IPS DF 6.9 (cell line): ENCODE results near the gene PDE2A.

Source experiments
- DNase-seq: peaks from one replicate; pipeline ENCODE4 v3.0.0-alpha.2; 2013; ENCODE audit warnings: low read depth, low spot score
- H3K27ac ChIP-seq: one replicate; pipeline ENCODE4 v1.5.1; 2013; ENCODE audit warnings: low read length, control low read depth
- H3K27me3 ChIP-seq: 2 replicates; pipeline ENCODE4 v1.6.1; 2013; ENCODE audit warnings: mild to moderate bottlenecking, low read length; ENCODE audit not compliant: control insufficient read depth, insufficient read depth
- H3K36me3 ChIP-seq: 2 replicates; pipeline ENCODE4 v1.6.1; 2013; ENCODE audit warnings: low read length; ENCODE audit not compliant: control insufficient read depth, insufficient read depth
- H3K4me1 ChIP-seq: 2 replicates; pipeline ENCODE4 v1.6.1; 2013; ENCODE audit warnings: low read length; ENCODE audit not compliant: control insufficient read depth, insufficient read depth
- H3K4me3 ChIP-seq: 2 replicates; pipeline ENCODE4 v1.5.1; 2013; ENCODE audit warnings: mild to moderate bottlenecking, low read length
- H3K9me3 ChIP-seq: 2 replicates; pipeline ENCODE4 v1.6.1; 2013; ENCODE audit warnings: low read length, inconsistent platforms; ENCODE audit not compliant: control insufficient read depth, insufficient read depth
- WGBS: extraction: QIAGEN DNeasy Blood & Tissue Kit; methylation state at CpG from one replicate; pipeline ENCODE4 v1.1.7; 2013; ENCODE audit warnings: mixed read lengths, missing lambda C conversion rate; ENCODE audit not compliant: insufficient read length, insufficient coverage; 5-methylcytosine and 5-hydroxymethylcytosine counted together

The PDE2A gene

GRCh38 chr11:72615329-72615728 is 58.9 kb downstream of the PDE2A start:
- H3K36me3 ChIP-seq: no peaks in the 10 kb centered on the region
- no peak overlapping the region for H3K27ac ChIP-seq
- H3K4me1 ChIP-seq: no peaks in the 10 kb centered on the region
- DNase-seq: no peak
- H3K4me3 ChIP-seq: no peak overlapping the region
- WGBS: no CpG with 5 or more reads among the region's 3 CpGs
- H3K9me3 ChIP-seq: no peaks in the 10 kb centered on the region
- no peaks in the 10 kb centered on the region for H3K27me3 ChIP-seq

- no peak overlapping the region for H3K4me3 ChIP-seq
- H3K36me3 ChIP-seq: no peaks in the 10 kb centered on the region
- H3K27me3 ChIP-seq: no peaks in the 10 kb centered on the region
- H3K27ac ChIP-seq: no peak overlapping the region
- DNase-seq: no peak
- H3K4me1 ChIP-seq: no peaks in the 10 kb centered on the region
- WGBS: no CpG with 5 or more reads among the region's 6 CpGs
- no peaks in the 10 kb centered on the region for H3K9me3 ChIP-seq
These were observed 59.8 kb downstream of the PDE2A start for GRCh38 chr11:72614381-72614780.

- DNase-seq: no peak
- Histone ChIP-seq H3K36me3 (no peaks in the 10 kb centered on the region), H3K9me3 (no peaks in the 10 kb centered on the region), H3K4me3 (no peak overlapping the region), H3K4me1 (no peaks in the 10 kb centered on the region), H3K27ac (no peak overlapping the region), H3K27me3 (no peaks in the 10 kb centered on the region)
- WGBS: no CpG with 5 or more reads among the region's 7 CpGs
These were observed 60.2 kb downstream of the PDE2A start for GRCh38 chr11:72613977-72614376.

- Histone ChIP-seq H3K27me3 (no peaks in the 10 kb centered on the region), H3K4me1 (no peaks in the 10 kb centered on the region), H3K9me3 (no peaks in the 10 kb centered on the region), H3K4me3 (no peak overlapping the region), H3K27ac (no peak overlapping the region), H3K36me3 (no peaks in the 10 kb centered on the region)
- no peak for DNase-seq
- no CpG with 5 or more reads among the region's 10 CpGs for WGBS
These were observed 60.8 kb downstream of the PDE2A start for GRCh38 chr11:72613450-72613849.

GRCh38 chr11:72609476-72609875 is 64.7 kb downstream of the PDE2A start:
- no peak for DNase-seq
- Histone ChIP-seq H3K27me3 (no peaks in the 10 kb centered on the region), H3K9me3 (no peaks in the 10 kb centered on the region), H3K4me1 (no peaks in the 10 kb centered on the region), H3K4me3 (no peak overlapping the region), H3K27ac (no peak overlapping the region), H3K36me3 (no peaks in the 10 kb centered on the region)
- no CpG with 5 or more reads among the region's 8 CpGs for WGBS

GRCh38 chr11:72609045-72609444 is 65.2 kb downstream of the PDE2A start:
- Histone ChIP-seq H3K27me3 (no peaks in the 10 kb centered on the region), H3K4me1 (no peaks in the 10 kb centered on the region), H3K4me3 (no peak overlapping the region), H3K36me3 (no peaks in the 10 kb centered on the region), H3K9me3 (no peaks in the 10 kb centered on the region), H3K27ac (no peak overlapping the region)
- no peak for DNase-seq
- no CpG with 5 or more reads among the region's 4 CpGs for WGBS

- WGBS: no CpG with 5 or more reads among the region's 2 CpGs
- no peaks in the 10 kb centered on the region for H3K27me3 ChIP-seq
- no peak for DNase-seq
- no peaks in the 10 kb centered on the region for H3K9me3 ChIP-seq
- no peaks in the 10 kb centered on the region for H3K36me3 ChIP-seq
- H3K27ac ChIP-seq: no peak overlapping the region
- H3K4me1 ChIP-seq: no peaks in the 10 kb centered on the region; the same call in 1 of the 2 replicates
- no peak overlapping the region for H3K4me3 ChIP-seq
These were observed 66.7 kb downstream of the PDE2A start for GRCh38 chr11:72607496-72607895.

- Histone ChIP-seq H3K9me3 (no peaks in the 10 kb centered on the region), H3K4me1 (no peaks in the 10 kb centered on the region; the same call in 1 of the 2 replicates), H3K27ac (no peak overlapping the region), H3K36me3 (no peaks in the 10 kb centered on the region), H3K27me3 (no peaks in the 10 kb centered on the region), H3K4me3 (no peak overlapping the region)
- no CpG with 5 or more reads among the region's 13 CpGs for WGBS
- no peak for DNase-seq
These were observed 67.3 kb downstream of the PDE2A start for GRCh38 chr11:72606748-72607468.

- H3K4me1 ChIP-seq: no peaks in the 10 kb centered on the region; the same call in 1 of the 2 replicates
- no peak overlapping the region for H3K4me3 ChIP-seq
These were observed 68.1 kb downstream of the PDE2A start for GRCh38 chr11:72605973-72606747.

GRCh38 chr11:72604256-72604655 is 70.0 kb downstream of the PDE2A start:
- H3K9me3 ChIP-seq: no peaks in the 10 kb centered on the region
- no peaks in the 10 kb centered on the region for H3K36me3 ChIP-seq
- peaks cover 2% of the 10 kb centered on the region; the same call in 1 of the 2 replicates for H3K4me1 ChIP-seq
- H3K4me3 ChIP-seq: no peak overlapping the region
- DNase-seq: no peak
- WGBS: no CpG with 5 or more reads among the region's 1 CpG
- no peaks in the 10 kb centered on the region for H3K27me3 ChIP-seq
- no peak overlapping the region for H3K27ac ChIP-seq

More at GRCh38 chr11:72605973-72606747, 68.1 kb downstream of the PDE2A start:
- WGBS: no CpG with 5 or more reads among the region's 13 CpGs
- Histone ChIP-seq H3K36me3 (no peaks in the 10 kb centered on the region), H3K27ac (no peak overlapping the region), H3K27me3 (no peaks in the 10 kb centered on the region), H3K9me3 (no peaks in the 10 kb centered on the region)
- no peak for DNase-seq
